ENCODE measurements around the gene KHDRBS1. TPM values are rescaled to one million over a fixed set of nuclear protein-coding genes. Genes with fewer than 3 reads are reported as not detected.

The KHDRBS1 gene
- total and polyA plus RNA-seq, 2 of the 13 experiments (the other 11 are each of a cell fraction or from before 2014, with no cell fraction given) = 25.1 to 39.0 TPM

GRCh38 chr1:32013386-32014198, at the start of gene KHDRBS1 (continued):
- no peak for TF ChIP-seq ZBTB46 (CRISPR knock-in tag; IDR thresholded peaks at IDR 0.05; ENCODE audit: borderline replicate concordance)
- 0 out of 2 replicates have a peak, but pooled peaks have one; percentile 36 for TF ChIP-seq PRMT3 (CRISPR knock-in tag; IDR thresholded peaks at IDR 0.05; ENCODE audit: borderline replicate concordance, low read depth)
- TF ChIP-seq ZBTB7A (CRISPR knock-in tag; IDR thresholded peaks at IDR 0.05) = 0 out of 2 replicates have a peak, but pooled peaks have one; percentile 10
- no peak; the same call in 1 of the 2 replicates for TF ChIP-seq PRDM15 (CRISPR knock-in tag; IDR thresholded peaks at IDR 0.05)
- peak; percentile 88; the same call in 1 of the 2 replicates for TF ChIP-seq ZNF792 (CRISPR knock-in tag; IDR thresholded peaks at IDR 0.05)
- TF ChIP-seq KIAA2018 (CRISPR knock-in tag; IDR thresholded peaks at IDR 0.05; ENCODE audit: borderline replicate concordance) = no peak
- peak; percentile 64 for TF ChIP-seq ZFP90 (CRISPR knock-in tag; IDR thresholded peaks at IDR 0.05; ENCODE audit: borderline replicate concordance)
- no peak for TF ChIP-seq KDM6A (CRISPR knock-in tag; IDR thresholded peaks at IDR 0.05; ENCODE audit: low read depth)
- TF ChIP-seq ZNF335 (CRISPR knock-in tag; IDR thresholded peaks at IDR 0.05) = peak; percentile 51; the same call in 1 of the 2 replicates
- peak; percentile 65; the same call in 1 of the 2 replicates for TF ChIP-seq ESRRA (CRISPR knock-in tag; IDR thresholded peaks at IDR 0.05; ENCODE audit: low read depth)
- no peak for TF ChIP-seq ZNF496 (CRISPR knock-in tag; IDR thresholded peaks at IDR 0.05; ENCODE audit: insufficient replicate concordance)
- peak; percentile 99 for TF ChIP-seq ARNTL (CRISPR knock-in tag; IDR thresholded peaks at IDR 0.05)
- no peak for TF ChIP-seq IRF9 (CRISPR knock-in tag; IDR thresholded peaks at IDR 0.05; ENCODE audit: borderline replicate concordance)
